AG09309 (cell line): ENCODE measurements around the gene TMUB1.

Experiments used
- DNase-seq: peaks from one replicate; pipeline ENCODE4 v3.0.0-alpha.2; 2010; ENCODE audit warnings: low read depth
- H3K4me3 ChIP-seq: 2 replicates; pipeline ENCODE4 v1.5.1; 2011; ENCODE audit warnings: mild to moderate bottlenecking, low read depth, low read length, moderate library complexity; ENCODE audit not compliant: control insufficient read depth
- TF ChIP-seq, protein P1 (sequence below): IDR thresholded peaks from 2 replicates; pipeline ENCODE4 v1.5.1; 2011; ENCODE audit warnings: mild to moderate bottlenecking, low read depth, low read length, inconsistent platforms; ENCODE audit not compliant: insufficient read depth, control insufficient read depth; ENCODE audit errors: missing control alignments

TMUB1 gene

GRCh38 chr7:151121380-151122170, 38.3 kb upstream of the TMUB1 start:
- TF ChIP-seq, protein P1, sequence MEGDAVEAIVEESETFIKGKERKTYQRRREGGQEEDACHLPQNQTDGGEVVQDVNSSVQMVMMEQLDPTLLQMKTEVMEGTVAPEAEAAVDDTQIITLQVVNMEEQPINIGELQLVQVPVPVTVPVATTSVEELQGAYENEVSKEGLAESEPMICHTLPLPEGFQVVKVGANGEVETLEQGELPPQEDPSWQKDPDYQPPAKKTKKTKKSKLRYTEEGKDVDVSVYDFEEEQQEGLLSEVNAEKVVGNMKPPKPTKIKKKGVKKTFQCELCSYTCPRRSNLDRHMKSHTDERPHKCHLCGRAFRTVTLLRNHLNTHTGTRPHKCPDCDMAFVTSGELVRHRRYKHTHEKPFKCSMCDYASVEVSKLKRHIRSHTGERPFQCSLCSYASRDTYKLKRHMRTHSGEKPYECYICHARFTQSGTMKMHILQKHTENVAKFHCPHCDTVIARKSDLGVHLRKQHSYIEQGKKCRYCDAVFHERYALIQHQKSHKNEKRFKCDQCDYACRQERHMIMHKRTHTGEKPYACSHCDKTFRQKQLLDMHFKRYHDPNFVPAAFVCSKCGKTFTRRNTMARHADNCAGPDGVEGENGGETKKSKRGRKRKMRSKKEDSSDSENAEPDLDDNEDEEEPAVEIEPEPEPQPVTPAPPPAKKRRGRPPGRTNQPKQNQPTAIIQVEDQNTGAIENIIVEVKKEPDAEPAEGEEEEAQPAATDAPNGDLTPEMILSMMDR, result no peak
- no peak overlapping the region for H3K4me3 ChIP-seq
- no peak for DNase-seq

DNA sequence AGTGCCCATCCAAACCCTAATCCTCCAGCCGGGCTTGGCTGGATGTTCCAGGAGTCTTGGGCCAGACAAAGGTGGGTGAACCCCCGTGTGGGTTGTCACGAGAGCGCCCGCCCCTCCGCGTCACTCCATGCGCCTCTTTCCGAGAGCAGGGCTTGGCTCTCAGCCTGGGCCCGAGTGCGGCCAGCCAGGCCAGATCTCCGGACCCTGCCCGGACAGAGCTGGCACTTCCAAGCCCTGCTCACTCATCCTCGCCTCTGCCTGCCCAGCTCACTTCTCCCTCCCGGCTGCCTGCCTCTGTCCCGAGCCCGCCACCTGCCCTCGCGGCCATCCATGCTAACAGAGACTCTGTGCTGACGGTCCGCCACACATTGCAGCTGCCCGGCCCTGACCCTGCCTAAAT, 37.6 kb upstream of the TMUB1 start:
- H3K4me3 ChIP-seq, result no peak overlapping the region
- TF ChIP-seq, protein P1, result no peak
- no peak for DNase-seq

- no peak for DNase-seq
- TF ChIP-seq, protein P1, result no peak
- H3K4me3 ChIP-seq, result no peak overlapping the region
Observed at GRCh38 chr7:151119902-151120301, 36.6 kb upstream of the TMUB1 start.

DNA sequence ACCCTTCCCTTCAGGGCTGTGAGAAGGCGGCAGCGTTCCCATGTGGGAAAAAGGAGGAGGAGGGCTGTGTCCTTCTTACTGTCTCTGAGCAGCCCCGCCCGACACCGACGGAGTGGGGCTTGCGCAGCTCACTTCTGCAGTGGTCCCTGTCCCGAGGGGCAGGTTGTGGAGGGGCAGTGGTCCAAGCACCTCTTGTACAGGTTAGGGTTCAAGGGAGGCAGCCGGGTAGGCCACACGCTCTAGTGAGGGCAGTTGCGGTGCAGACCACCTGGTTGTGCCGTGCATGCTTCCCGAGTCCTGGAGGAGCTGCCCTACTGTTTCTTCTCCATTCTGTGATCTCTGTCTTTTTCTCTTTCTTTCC, 35.7 kb upstream of the TMUB1 start:
- no peak overlapping the region for H3K4me3 ChIP-seq
- TF ChIP-seq, protein P1, result no peak
- DNase-seq, result no peak

DNA sequence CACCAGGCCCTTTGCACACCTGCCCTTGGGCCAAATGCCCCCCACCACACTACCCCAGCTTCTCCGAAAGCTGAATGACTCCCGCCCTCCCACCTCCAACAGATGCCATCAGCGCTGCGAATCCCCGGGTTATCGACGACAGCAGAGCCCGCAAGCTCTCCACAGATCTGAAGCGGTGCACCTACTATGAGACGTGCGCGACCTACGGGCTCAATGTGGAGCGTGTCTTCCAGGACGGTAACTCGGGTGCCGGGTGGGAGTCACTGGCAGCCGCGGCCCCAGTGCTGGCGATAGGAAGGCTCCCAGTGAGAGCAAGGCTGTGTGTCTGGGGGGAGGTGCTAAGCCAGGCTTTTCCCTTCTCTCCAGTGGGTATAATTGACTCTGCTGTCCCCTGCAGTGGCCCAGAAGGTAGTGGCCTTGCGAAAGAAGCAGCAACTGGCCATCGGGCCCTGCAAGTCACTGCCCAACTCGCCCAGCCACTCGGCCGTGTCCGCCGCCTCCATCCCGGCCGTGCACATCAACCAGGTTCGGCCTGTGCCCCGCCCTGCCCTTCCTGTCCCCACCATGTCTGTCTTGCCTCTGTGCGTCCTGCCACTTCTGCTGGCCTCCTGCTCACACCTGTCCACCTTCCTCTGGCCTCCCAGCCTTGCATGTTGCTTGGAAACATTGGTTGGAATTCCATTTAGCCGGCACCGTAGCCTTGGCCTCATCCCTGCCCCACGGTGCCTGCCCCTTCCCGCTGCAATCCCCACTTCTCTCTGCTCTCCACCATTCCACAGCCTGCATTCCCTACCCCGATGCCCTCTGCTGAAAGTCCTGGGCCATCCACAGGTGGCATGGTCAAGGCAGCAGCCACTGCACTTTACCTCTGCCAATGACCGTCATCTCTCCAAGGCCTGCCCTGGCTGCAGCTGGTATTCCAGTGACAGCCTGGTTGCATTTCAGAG, 35.1 kb upstream of the TMUB1 start:
- DNase-seq, result no peak
- TF ChIP-seq, protein P1, result no peak
- no peak overlapping the region for H3K4me3 ChIP-seq

- H3K4me3 ChIP-seq, result no peak overlapping the region
- TF ChIP-seq, protein P1, result no peak
- no peak for DNase-seq
Observed at GRCh38 chr7:151117565-151117964, 34.3 kb upstream of the TMUB1 start.
